Measurements from ENCODE around the gene BLZF1. TPM values are rescaled to one million over a fixed set of nuclear protein-coding genes. Genes with fewer than 3 reads are reported as not detected.

The BLZF1 gene
- 10 to 100 TPM; 15.4 to 36.5 (median 23.6) TPM for total RNA-seq

DNA sequence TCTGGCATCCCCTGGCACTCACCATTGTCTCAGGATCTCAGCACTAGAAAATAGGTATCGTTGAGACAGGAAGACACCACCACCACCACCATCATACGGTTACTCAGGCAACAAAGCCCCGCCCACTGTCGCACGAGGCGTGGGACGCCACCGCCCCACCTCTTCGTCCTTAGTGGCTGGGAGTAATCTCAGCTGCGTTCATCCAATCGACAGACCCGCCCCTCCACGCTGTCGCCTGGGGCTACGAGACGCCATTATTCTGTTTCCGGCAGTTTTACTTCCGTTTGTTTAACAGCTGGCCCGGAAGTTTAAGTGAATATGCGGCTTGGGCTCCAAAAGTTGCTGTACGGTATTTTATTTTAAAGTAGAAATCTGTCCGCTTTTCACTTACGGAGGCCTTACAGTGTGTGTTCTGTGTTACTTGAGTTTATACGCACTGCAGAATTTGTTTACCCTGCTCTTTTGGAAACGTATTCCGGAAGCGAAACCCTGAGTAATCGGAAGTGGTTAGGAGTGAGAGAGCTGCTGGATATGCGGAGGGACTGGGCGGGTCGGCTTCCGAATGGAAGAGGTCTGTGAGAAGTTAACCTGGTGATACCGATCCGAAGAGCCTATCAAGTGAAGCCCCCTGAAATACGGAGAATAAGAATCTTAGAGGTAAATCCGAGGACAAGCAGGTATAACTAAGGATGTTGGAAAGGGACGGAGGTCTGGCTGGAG, at the start of gene BLZF1, which contains the start of gene NME7:
Gene BLZF1, plus strand, starts transcription at position 510 of the 720 bp plus-strand sequence. CDS start 1,328 bp downstream, outside the sequence.
Gene NME7, minus strand, starts transcription at position 112 of the 720 bp plus-strand sequence. Its CDS starts 87 bp downstream, at position 25.
- TF ChIP-seq, protein P1, sequence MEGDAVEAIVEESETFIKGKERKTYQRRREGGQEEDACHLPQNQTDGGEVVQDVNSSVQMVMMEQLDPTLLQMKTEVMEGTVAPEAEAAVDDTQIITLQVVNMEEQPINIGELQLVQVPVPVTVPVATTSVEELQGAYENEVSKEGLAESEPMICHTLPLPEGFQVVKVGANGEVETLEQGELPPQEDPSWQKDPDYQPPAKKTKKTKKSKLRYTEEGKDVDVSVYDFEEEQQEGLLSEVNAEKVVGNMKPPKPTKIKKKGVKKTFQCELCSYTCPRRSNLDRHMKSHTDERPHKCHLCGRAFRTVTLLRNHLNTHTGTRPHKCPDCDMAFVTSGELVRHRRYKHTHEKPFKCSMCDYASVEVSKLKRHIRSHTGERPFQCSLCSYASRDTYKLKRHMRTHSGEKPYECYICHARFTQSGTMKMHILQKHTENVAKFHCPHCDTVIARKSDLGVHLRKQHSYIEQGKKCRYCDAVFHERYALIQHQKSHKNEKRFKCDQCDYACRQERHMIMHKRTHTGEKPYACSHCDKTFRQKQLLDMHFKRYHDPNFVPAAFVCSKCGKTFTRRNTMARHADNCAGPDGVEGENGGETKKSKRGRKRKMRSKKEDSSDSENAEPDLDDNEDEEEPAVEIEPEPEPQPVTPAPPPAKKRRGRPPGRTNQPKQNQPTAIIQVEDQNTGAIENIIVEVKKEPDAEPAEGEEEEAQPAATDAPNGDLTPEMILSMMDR (IDR thresholded peaks at IDR 0.05; ENCODE audit: low read depth), result no peak

GRCh38 chr1:169318536-169319244, 49.3 kb upstream of the BLZF1 start:
- TF ChIP-seq, protein P1 (IDR thresholded peaks at IDR 0.05; ENCODE audit: low read depth), result no peak

DNA sequence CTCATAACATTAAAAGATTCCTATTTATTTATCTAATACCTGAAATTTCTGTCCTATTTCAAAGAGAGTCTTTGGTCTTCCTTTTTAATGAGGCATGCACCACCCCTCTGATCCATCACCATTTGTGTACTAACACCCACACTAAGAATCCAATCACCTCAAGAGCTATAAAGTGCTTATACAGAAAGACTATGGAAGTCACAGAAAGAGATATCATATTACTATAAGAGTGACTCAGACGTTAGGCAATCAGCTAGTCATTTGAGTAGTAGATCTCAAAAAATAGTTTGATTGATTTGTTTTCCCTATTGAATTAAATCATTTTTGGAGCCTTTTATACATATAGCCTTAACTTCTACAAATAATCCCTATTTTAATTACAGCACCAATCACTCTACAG, 46.5 kb upstream of the BLZF1 start:
- TF ChIP-seq, protein P1 (IDR thresholded peaks at IDR 0.05; ENCODE audit: low read depth), result no peak

DNA sequence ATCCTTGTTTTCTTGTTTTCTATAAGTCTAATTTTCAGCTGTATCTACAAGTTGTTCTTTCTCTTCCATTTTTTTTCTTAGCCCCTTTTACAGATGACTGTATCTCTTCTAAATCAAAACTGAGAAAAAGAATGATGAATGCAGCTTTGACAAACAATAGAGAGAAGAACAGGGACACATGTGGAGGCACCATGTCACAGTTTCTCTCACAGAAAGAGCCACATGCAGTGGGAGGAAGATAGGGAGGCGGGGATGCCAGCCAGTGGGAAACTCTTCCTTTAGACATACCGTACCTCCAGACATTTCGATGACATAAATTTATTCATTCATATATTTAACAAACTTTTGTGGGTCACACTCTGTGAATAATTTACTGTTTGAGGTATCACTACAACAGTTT, 45.9 kb upstream of the BLZF1 start:
- TF ChIP-seq, protein P1 (IDR thresholded peaks at IDR 0.05; ENCODE audit: low read depth), result no peak

DNA sequence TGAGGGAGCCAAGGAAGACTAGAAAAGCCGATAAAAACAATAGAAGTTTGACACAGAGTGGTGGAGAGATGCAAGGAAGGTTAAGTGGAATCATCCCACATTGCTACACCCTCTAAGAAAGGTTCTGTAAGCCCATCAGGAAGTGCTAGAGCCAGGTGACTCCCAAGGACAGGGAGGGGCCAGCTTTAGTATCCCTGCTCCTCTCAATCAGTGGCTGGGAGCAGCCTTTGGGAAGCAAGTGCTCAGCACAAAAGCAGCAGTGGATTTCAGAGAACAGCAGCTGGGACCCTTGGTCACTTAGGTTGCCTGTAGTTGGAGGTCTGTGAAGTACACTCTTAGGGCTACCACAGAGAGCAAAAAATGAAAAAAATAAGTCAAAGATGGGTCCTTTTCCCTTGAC, 42.9 kb upstream of the BLZF1 start:
- TF ChIP-seq, protein P1 (IDR thresholded peaks at IDR 0.05; ENCODE audit: low read depth), result no peak

- TF ChIP-seq, protein P1 (IDR thresholded peaks at IDR 0.05; ENCODE audit: low read depth), result no peak
These were observed 41.6 kb upstream of the BLZF1 start for GRCh38 chr1:169326261-169326955.

DNA sequence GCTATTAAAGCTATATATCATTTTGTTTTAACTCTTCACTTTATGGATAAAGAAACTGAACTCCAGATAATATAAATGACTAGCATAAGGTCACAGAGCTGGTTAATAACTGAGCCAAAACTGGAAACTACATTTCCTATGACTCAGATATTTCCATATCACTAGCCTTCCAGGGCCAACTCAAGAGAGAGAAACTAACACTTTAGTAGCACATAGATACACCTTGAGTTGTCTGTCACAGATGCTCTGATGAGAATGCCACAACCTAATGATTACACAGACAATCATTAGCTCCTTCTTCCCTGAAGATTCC, 41.1 kb upstream of the BLZF1 start:
- TF ChIP-seq, protein P1 (IDR thresholded peaks at IDR 0.05; ENCODE audit: low read depth), result no peak
